SKM-1 treated with dmso at 0.1 percent for 144 hours (cell line): ENCODE results near the gene WNK1.
"Not testable (repeated sequence)": the region's sequence is repeated elsewhere in the genome, so short reads cannot be mapped to it uniquely, and the experiment has no call there.

ENCODE experiments used
- DNase-seq: peaks from one replicate; lab custom pipeline; 2025; ENCODE audit not compliant: unreplicated experiment; lab: John Stamatoyannopoulos, UW

WNK1 gene

GRCh38 chr12:906062-906585 is 153.7 kb downstream of the WNK1 start:
- no peak for DNase-seq

GRCh38 chr12:907413-908185 is 155.2 kb downstream of the WNK1 start:
- DNase-seq: no peak

GRCh38 chr12:909861-910260 is 157.5 kb downstream of the WNK1 start:
- DNase-seq: no peak

GRCh38 chr12:910416-910815 is 158.0 kb downstream of the WNK1 start:
- DNase-seq: no peak

- DNase-seq: no peak
Measured at GRCh38 chr12:911191-911826, 158.9 kb downstream of the WNK1 start.

- no peak for DNase-seq
Measured at GRCh38 chr12:912466-913235, 160.3 kb downstream of the WNK1 start.

GRCh38 chr12:913919-914698 is 161.7 kb downstream of the WNK1 start:
- DNase-seq: no peak

GRCh38 chr12:915090-915489 is 162.7 kb downstream of the WNK1 start:
- DNase-seq: no peak

- DNase-seq: no peak
Measured at GRCh38 chr12:916240-916639, 163.9 kb downstream of the WNK1 start.

- DNase-seq: no peak
Measured at GRCh38 chr12:916712-917445, 164.5 kb downstream of the WNK1 start.

- no peak for DNase-seq
Measured at GRCh38 chr12:920676-921075, 168.3 kb downstream of the WNK1 start.

GRCh38 chr12:922285-922684 is 169.9 kb downstream of the WNK1 start:
- no peak for DNase-seq

GRCh38 chr12:926641-927040 is 174.3 kb downstream of the WNK1 start:
- DNase-seq: no peak

GRCh38 chr12:931060-931459 is 178.7 kb downstream of the WNK1 start:
- DNase-seq: no peak

GRCh38 chr12:931591-931990 is 179.2 kb downstream of the WNK1 start:
- DNase-seq: no peak

- not testable (repeated sequence) for DNase-seq
Measured at GRCh38 chr12:935891-936290, 183.5 kb downstream of the WNK1 start.

GRCh38 chr12:936377-937345 is 184.3 kb downstream of the WNK1 start:
- DNase-seq: no peak

GRCh38 chr12:938810-939209 is 186.4 kb downstream of the WNK1 start:
- no peak for DNase-seq

GRCh38 chr12:943051-943450 is 190.7 kb downstream of the WNK1 start:
- no peak for DNase-seq
